H4 (cell line): Measurements from ENCODE around the gene TNFAIP2. TPM values are rescaled to one million over a fixed set of nuclear protein-coding genes. Genes with fewer than 3 reads are reported as not detected.
A peak's percentile ranks its signal among the peaks of the same experiment; 100 is the strongest.
"Not testable (repeated sequence)": the region's sequence is repeated elsewhere in the genome, so short reads cannot be mapped to it uniquely, and the experiment has no call there.

ENCODE experiments used
- DNase-seq: peaks from one replicate; pipeline ENCODE4 v3.0.0-alpha.2; 2015; ENCODE audit warnings: low spot score
- total RNA-seq: library from RNA; depleted of rRNA; stranded (reverse); fragments of >200 nt; shearing (Covaris generic); gene quantifications from 2 replicates; pipeline ENCODE4 v1.2.3, GENCODE V29; 2014

TNFAIP2 gene
- total RNA-seq, 1 experiment from 2014 or later, result 5.3 TPM

DNA sequence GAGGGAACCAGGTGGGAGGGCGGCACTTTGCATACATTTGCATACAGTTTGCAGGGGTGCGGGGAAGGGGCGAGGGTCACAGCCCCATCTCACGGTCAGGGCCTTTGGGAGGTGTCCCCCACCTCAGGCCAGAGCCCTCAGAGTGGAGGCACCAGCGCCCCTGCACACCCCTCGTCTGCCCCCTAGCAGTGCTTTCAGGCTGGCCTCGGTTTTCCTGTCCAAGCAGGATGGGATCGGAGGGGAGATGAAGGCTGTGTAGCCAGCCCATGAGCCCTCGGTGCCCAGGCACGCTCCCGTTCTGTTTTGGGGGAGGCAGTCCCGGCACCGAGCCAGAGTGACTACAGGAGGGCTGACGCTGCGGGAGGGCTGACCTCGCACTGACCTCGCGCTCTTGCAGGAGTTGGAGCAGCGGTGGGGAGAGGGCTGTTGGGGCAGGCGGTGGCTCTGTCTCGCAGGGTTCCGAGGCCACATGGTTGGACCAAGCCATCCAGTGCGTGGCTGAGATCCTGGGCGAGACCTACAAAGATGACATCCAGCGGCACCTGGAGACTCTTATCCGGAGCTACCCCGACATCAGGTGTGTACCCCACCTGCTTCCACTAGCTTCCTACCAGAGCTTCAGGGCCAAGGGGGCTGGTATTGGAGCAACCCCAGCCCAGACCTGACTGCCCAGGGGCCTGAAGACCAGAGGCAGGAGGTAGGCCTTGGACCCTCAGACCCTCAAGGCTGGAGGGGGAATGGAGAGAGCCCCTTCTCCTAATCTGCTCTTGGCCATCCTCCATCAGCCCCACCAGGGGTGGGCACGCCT, 15.1 kb upstream of the TNFAIP2 start:
- DNase-seq, result no peak

DNA sequence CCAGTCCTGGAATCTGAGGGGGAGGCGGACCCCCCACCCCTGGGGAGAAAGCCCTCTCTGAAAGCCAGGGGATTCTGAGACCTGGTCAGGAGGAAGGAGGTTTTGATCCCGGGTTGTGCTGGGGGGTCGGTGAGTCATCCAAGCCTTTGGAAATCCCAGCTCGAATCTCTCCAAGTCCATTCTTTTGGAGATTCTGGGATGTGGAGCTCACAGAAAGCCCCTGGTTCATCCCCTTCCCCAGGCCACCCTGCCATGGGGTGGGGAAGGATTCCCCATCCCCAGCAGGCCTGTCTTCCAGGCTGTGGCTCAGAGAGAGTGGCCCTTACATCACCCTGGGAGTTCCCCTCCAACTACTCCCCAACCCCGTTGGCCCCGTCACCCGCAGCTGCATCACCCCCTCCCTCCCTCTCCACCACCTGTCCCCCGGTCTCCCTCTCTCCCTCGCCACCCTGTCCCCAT, 14.5 kb upstream of the TNFAIP2 start:
- peak; percentile 44 for DNase-seq

DNA sequence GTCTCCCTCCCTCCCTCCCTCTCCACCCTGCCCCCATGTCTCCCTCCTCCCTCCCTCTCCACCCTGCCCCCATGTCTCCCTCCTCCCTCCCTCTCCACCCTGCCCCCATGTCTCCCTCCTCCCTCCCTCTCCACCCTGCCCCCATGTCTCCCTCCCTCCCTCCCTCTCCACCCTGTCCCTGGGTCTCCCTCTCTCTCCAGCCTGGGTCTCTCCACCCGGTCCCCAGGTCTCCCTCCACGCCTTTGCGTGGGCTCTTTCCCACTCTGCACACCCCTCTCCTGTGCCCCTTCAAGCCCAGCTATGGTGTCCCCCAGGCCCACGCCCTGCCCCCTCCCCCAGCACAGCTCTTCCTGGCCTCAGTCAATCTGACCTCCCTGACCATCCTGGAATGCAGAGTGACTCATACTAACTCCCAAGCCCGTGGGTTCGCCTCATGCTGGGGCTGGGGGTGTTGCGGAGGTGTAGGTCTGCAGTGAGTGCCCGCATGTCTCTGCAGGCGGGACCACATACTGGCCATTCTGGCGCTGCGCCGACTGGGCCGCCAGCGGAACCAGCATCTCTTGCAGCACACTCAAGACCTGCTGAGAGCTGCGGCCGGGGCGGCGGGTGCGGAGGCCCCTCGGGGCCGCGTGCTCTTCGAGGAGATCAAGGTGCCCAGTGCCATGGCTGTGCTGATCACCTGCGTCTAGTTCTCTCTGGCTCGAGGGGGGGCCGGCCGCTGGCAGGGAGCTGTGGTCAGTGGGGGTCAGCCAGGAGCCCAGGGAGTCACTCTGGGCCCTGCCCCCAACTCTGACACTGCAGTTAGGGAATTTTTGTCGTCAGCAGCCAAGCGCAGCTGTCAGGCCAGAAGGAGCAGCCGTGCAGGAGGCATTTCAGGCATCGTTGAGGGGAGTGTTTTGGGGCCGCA, 13.5 kb upstream of the TNFAIP2 start:
- peak; percentile 76 for DNase-seq

DNA sequence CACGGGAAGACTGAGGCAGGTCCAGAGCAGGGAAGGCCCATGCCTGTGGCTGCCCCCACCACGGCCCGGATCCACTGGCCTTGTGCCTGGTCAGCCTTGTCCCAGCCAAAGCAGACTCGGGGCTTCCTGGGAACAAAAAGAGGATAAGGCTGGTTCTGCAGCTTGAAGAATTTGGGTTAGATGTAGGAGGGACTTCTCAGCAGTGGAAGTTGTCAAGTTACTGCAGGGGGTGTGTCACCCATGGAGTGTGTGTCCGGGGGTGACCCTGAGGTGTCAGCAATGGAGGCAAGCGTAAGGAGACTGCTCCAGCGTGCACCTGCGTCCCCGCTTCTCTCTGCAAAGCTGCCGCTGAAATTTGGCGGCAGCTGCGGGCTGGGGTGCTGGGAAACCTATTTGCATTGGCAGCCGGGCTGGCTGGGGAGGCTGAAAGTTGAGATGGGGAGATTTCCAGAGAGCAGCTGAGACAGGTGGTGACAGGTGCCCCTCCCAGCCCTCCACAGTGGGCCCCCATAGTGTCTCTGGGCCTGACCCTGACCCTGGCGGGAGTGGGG, 12.5 kb upstream of the TNFAIP2 start:
- no peak for DNase-seq

DNA sequence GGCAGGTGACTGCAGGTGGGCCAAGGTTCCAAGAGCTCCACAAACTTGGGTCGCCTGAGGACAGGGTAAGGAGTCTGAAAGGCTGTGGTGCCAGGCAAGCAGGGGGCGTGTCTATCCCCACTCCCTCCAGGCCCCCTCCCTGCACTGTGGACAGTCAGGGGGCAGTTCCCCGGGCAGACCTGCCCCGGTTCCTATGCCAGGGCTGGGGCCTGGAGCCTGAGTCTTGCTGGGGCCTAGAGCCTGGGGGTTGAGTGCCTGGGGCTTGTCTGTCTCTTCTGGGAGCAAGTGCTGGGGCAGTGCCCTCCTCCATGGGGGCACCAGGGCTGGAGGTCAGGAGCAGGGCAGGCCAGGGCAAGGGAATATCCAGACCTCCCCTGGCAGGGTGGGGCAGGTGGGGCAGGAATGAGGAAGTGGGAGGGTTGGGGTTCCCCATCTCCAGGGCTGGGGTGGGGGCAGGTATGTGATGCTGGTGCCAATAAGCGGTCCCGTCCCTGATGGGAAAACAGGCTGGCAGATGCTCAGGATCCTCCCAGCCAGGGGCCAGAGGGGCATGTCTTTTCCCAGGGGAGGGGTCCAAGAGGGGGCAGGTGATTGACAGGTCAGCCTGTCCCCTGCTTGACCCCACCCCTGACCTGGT, 11.9 kb upstream of the TNFAIP2 start:
- DNase-seq, result no peak

DNA sequence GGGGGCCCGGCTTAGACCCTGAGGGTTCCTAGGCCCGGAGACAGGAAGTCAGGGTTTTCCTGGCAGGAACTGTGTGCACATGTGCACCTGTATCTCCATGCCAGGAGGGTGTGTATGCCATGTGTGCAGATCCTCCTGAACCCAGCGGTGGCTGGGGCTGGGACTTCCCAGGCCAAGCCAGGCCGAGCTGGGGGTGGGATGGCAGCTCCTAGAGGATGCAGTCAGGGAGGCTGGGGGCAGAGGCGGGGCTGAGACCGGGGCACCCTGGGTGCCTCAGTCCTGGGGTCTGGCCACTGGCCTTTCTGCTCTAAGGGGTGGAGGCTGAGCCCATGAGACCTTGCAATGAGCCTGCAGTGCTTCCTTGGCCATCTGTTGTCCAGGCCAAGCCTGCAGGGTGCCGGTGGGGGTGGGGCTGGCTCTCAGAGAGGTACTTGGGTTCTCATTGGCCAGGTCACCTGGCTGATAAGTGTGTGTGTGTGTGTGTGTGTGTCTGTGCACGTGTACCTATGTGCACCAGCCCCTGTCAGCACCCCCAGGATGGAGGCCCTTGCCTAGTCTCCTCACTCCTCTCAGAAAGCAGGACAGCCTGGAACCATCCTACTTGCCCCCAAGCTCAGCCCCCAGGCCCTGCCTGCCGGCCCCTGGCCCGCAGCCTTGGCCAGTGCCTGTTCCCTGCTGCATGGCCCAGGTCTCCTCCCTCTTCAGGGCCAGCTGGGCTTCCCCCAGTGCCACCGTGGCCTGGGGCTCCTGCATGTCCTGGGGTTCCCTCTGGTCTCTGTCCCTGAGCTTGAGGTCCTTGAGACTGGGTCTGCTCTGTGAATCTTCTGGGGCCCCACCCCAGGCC, 10.6 kb upstream of the TNFAIP2 start:
- no peak for DNase-seq

DNA sequence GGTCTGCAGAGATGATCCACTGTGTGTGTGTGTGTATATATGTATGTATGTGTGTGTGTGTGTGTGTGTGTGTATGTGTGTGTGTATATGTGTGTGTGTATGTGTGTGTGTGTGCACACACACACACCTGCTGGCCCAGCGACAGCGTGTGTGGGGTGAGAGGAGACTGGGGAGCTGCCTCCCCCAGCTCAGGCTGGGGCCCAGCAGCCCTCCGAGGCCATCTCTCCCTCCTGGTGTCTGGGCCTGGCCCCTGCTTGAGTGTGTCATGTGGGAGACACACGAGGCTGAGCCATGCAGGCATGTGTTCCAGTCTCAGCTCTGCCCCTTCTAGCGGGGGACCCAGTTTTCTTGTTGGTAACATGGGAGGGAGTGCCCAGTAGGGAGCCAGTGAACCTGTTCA, 10.0 kb upstream of the TNFAIP2 start:
- DNase-seq, result no peak

DNA sequence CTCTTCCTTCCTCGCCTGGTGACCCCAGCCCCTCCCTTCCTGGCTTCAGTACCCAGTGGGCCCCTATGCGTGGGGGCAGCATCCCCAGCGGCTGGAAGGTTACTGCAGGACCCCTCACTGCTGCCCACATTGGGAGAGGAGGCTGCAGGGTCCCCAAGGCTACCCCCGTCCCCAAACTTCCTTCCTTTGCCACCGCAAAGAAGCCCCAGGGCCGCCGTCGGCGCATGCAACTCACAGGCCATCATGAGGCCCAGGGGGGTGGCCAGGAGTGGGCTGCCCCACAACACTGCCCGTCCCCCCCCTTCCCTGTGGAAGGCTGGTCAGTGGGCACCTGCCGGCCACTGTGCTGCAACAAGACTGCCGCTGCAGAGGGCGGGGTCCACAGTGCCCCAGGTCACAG, 9.5 kb upstream of the TNFAIP2 start:
- no peak for DNase-seq

DNA sequence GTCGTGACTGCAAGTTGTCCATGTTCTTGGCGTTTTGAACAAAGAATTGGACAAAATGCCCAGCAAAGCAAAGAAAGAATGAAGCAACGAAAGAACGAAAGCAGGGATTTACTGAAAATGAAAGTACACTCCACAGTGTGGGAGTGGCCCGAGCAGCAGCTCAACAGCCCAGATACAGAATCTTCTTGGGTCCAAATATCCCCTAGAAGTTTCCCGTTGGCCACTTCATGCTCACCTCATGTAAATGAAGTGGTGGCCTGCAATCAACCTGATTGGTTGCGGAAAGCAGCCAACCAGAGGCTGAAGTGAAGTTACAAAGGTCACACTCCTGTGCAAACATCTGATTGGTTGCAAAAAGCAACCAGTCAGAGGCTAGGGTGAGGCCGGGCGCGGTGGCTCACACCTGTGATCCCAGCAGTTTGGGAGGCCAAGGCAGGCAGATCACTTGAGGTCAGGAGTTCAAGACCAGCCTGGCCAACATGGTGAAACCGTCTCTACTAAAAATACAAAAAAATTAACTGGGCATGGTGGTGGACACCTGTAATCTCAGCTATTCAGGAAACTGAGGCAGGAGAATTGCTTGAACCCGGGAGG, 8.1 kb upstream of the TNFAIP2 start:
- not testable (repeated sequence) for DNase-seq

DNA sequence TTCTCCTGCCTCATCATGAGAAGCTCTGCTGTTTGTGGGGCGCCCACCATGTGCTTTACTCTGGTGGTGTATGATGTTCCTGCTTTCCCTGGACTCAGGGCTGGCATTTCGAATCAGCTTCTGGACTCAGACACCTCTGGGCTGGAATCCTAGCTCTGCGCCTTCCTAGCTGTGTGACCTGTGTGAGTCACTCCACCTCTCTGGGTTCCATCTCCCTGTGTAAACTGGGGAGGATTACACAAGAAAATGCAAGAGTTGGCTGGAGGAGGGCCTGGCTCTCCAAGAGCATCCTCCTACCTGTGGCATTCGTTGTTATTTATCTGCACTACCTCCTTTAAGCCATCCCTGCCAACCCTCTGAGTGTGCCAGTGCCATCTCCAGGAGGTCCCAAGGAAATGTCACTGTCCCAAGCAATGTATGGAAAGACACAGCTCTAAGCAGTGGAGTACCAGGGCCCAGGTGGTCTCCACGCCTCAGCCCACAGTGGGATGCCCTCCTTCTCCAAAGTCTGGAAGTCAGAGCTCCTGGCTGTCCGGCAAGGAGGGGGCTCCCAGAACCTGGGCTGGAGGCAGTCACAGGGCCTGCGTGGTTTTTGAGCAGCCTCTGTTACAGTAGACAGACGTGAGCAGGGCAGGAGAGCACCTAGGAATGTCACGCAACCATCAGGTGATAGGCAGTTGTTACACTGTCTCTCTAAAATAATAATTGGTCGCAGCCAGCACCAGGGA, 7.3 kb upstream of the TNFAIP2 start:
- no peak for DNase-seq

DNA sequence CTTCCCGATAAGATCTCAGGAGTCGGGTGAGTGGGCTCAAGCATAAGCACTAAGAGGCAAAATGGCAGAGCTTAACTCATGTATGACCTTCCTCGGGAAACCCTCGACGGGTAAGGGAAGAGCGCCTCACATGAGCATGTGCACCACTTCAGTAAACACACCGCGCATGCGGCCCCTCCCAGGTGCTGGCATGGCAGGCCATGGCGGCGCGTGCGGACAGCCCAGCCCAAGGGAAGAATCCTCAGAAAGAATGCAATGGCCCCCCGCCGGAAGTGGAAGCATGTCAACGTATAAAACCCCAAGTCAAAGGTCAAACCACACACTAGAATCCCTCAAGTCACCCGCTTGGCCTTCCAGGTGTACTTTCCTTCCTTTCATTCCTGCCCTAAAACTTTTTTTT, 6.6 kb upstream of the TNFAIP2 start:
- DNase-seq, result no peak

DNA sequence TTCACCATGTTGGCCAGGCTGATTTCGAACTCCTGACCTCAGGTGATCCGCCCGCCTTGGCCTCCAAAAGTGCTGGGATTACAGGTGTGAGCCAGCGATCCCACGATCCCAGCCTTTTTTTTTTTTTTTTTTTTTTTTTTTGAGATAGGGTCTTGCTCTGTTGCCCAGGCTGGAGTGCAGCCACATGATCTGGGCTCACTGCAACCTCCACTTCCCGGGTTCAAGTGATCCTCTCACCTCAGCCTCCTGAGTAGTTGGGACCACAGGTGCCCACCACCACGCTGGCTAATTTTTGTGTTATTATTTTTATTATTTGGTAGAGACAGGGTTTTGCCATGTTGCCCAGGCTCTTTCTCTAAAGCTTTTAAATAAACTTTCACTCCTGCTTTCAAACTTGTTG, 5.8 kb upstream of the TNFAIP2 start:
- not testable (repeated sequence) for DNase-seq

DNA sequence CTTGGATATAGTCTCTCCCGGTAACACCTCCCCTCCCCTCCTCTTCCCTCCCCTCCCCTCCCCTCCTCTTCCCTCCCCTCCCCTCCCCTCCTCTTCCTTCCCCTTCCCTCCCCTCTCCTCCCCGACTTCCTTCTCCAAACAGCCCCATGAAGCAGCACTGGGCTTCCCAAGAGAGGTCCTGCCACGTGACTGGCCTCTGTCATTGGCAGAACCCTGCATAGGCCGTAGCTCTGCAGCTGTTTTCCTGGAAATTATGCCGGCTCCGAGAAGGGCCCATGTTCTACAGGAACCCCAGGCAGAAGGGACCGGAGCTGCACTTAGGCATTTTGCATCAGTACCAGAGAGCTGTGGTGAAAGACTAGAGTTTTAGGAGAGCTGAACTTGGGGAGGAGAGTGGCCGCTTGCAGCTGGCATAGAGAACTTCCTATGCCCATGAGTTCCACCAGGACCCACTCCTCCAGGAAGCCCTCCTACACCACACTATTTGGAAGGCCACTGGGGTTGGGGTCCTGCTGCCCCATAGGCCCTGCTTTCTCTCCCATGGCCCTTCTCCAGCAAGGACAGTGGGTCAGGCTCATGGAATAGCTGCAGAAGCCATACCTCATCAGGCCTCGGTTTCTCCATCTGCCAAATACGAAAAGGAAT, 5.1 kb upstream of the TNFAIP2 start:
- no peak for DNase-seq

DNA sequence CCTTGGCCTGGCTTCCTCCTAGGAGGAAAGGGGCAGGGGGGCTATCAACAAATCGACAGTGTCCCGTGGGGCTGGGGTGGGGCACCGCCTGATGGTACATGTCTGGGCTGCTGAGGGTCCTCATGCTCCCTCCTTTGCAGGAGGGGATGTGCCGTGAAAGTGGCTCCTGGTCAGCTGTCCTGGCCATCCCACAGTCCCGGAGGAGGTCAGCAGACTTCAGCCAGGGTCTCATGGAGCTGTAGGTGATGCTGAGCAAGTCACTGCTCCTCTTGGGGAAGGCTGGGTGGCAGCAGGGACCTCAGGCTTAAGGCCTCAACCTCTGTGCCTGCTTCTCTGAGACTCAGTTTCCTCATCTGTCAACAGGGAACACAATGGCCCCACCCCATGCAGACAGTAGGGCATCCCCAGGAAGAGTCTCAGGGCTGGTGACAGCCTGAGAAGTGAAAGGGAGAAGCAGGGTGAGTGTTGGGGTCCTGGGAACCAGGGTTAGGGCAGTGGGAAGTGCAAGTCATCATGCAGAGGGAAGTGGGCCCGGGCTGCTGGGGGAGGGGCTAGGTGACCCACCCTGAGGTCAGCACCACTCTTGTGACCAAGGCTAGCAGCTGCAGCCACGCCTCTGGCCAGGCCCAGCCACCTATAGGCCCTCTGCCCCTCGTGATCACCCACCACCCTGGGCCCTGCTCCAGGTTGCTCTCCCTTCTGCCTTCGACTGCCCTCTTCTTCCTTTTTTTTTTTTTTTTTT, 4.4 kb upstream of the TNFAIP2 start:
- DNase-seq, result no peak

DNA sequence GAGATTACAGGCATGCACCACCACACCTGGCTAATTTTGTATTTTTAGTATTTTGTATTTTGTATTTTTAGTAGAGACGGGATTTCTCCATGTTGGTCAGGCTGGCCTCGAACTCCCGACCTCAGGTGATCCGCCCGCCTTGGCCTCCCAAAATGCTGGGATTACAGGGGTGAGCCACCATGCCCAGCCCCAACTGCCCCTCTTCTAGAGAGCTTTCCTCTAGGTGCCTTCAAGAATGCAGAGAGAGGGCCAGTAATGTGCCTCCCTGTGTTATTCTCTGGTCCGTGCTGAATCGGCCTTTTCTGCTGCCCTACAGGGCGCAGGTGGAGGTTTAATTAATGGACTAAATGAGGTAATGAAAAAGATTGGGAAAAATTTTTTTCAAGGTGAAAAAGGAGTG, 3.7 kb upstream of the TNFAIP2 start:
- DNase-seq, result not testable (repeated sequence)

DNA sequence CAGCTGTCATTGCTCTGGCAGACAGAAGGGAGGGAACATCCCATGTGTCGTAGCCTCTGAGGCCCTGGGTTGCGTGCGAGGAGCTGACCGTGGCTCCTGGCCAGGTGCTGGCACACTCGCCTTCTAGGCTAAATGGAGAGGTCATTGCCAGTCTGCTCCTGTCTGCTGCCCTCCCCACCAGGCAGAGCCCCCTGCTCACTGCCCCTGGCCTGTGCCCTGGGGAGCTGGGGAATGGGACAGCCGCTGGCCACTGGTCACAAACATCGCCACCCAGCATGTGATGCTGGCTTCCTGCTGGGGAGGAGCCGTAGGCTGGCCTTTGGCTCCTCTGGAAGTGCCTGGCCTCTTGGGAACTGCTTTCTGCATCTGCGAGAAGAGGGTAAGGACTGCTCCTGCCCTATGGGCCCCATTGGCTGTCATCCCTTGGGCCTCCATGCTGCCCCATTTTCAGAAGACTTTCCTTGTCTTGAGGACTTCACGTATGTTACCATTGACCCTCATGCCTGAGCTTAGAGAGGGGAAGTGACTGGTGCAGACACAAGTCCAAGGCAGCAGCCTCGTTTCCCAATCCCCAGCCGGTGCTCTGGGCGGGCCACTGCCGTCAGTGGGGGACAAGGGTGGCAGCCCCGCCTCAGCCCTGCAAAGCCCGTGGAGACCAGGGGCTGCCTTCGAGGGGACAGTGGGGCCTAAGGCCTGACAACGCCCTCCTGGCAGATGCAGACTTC, 2.0 kb upstream of the TNFAIP2 start:
- DNase-seq, result no peak

DNA sequence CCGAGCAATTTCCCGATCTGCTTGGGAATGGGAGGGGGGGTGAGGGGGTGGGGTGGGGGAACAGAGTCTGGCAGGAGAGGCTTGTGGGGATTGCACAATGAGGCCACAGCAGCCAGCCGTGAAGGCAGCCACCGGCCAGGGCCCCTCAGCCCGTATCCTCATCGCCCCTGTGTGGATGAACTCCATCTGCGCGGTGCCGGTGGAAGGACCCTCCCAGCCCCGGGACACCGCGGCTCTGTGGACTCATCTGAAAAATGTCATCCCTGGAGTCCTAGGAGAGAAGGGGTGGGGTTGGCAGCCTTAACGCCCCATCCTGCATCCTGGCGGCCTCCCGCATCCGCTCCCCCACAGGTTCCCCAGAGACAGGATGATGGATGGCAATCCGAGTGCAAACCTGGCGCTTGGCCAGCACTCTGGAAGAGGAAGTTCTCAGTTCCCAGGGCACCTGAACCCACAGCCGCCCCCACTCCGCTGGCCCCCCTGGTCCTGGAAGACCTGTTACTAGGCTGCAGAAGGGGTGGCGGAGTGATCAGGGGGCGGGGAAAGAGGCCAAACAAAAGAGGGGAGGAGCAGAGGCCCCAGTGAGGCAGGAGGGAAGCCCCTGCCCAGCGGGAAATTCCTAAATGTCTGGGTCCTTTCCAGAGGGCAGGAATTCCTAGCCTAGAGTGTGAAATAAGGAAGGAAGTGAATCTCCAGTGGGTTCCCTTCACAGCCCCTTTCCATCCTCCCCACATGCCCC, 1.2 kb upstream of the TNFAIP2 start:
- DNase-seq, result peak; percentile 86
